ENCODE results near the gene TCF4.

DNA sequence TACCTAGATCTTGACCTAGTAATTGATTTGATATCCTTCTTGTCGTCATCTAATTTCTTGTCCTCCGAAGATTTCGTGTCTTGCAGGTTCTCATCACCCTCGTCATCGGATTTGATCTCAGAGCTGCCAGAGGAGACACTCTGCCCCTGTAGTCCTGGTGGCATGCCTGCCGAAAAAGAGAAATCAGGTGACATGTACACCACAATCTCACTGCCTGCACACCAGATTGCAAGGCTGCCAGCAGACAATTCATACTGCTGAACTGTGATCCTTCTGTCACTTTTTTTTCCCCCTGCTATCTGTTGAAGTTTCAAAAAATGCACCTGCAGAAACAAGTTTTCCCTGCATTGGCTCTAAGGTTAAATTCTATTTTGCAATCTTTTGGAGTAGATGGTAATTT, 355.5 kb downstream of the TCF4 start:
- TF ChIP-seq CTCF (IDR thresholded peaks at IDR 0.05) (no peak), POLR2A (IDR thresholded peaks at IDR 0.05) (no peak), EP300 (IDR thresholded peaks at IDR 0.05; ENCODE audit: low read depth) (no peak), POLR2AphosphoS5 (IDR thresholded peaks at IDR 0.05) (no peak)
